Measurements from ENCODE around the gene RBM20. TPM values are rescaled to one million over a fixed set of nuclear protein-coding genes. Genes with fewer than 3 reads are reported as not detected.

The RBM20 gene
- polyA plus RNA-seq, 1 donor (not counting 4 experiments of a cell fraction or from before 2014, with no cell fraction given) = 0.01 TPM

- Histone ChIP-seq H3K9me3 (ENCODE audit: control insufficient read depth, low read depth, low read length) (no peaks in the 10 kb centered on the region), H3K79me2 (ENCODE audit: control insufficient read depth, insufficient read depth, low read length) (no peaks in the 10 kb centered on the region), H3K9ac (ENCODE audit: control insufficient read depth, extremely low read depth, insufficient read depth, low read length) (no peak overlapping the region), H3K27ac (ENCODE audit: control insufficient read depth, insufficient read depth, low read length) (no peak overlapping the region), H3K4me1 (ENCODE audit: control insufficient read depth, extremely low read depth, insufficient read depth, low read length) (peaks cover 7% of the 10 kb centered on the region), H2AFZ (ENCODE audit: control insufficient read depth, low read length) (no peak overlapping the region), H3K9me1 (ENCODE audit: control insufficient read depth, extremely low read depth, insufficient read depth, low read length) (no peaks in the 10 kb centered on the region), H3K36me3 (ENCODE audit: control insufficient read depth in 2 of 2, extremely low read depth in 1 of 2, insufficient read depth in 2 of 2, low read length in 2 of 2) (no peaks in the 10 kb centered on the region), H4K20me1 (ENCODE audit: control insufficient read depth, extremely low read depth, insufficient read depth, low read length) (no peaks in the 10 kb centered on the region), H3K4me3 (ENCODE audit: control insufficient read depth in 2 of 3, extremely low read depth in 1 of 3, insufficient read depth in 2 of 3, low read depth in 1 of 3, low read length in 3 of 3) (peak overlapping the region; percentile 37 to 64 (median 59)), H3K4me2 (ENCODE audit: control insufficient read depth, extremely low read depth, insufficient read depth, low read depth, low read length) (peak overlapping the region; percentile 84), H3K27me3 (ENCODE audit: control insufficient read depth, extremely low read depth, insufficient read depth, low read length) (peaks cover 34% of the 10 kb centered on the region)
- TF ChIP-seq EZH2 (IDR thresholded peaks at IDR 0.05; ENCODE audit: low read length) (no peak), CTCF (optimal IDR thresholded peaks at IDR 0.05 in 1 of 3, IDR thresholded peaks at IDR 0.05 in 1 of 3, conservative IDR thresholded peaks at IDR 0.05 in 1 of 3; ENCODE audit: extremely low read depth in 1 of 3, insufficient read depth in 2 of 3, low read length in 3 of 3) (no peak)
- dilution Hi-C loops (cut with MboI; ENCODE audit: extremely low pct_ligation_motif_present, low sequenced_read_pairs) = no loop called here
- FAIRE-seq (no peak), DNase-seq (ENCODE audit: low read depth, low spot score) (no peak)
Observed at GRCh38 chr10:110643035-110643652, 992 bp upstream of the RBM20 start.

- TF ChIP-seq CTCF (optimal IDR thresholded peaks at IDR 0.05 in 1 of 3, IDR thresholded peaks at IDR 0.05 in 1 of 3, conservative IDR thresholded peaks at IDR 0.05 in 1 of 3; ENCODE audit: extremely low read depth in 1 of 3, insufficient read depth in 2 of 3, low read length in 3 of 3) = no peak
- TF ChIP-seq EZH2 (IDR thresholded peaks at IDR 0.05; ENCODE audit: low read length) = peak; percentile 40
- H3K4me1 ChIP-seq (ENCODE audit: control insufficient read depth, extremely low read depth, insufficient read depth, low read length) = peaks cover 7% of the 10 kb centered on the region
- no peaks in the 10 kb centered on the region for H3K79me2 ChIP-seq (ENCODE audit: control insufficient read depth, insufficient read depth, low read length)
- dilution Hi-C loops (cut with MboI; ENCODE audit: extremely low pct_ligation_motif_present, low sequenced_read_pairs) = no loop called here
- DNase-seq (ENCODE audit: low read depth, low spot score) (no peak), FAIRE-seq (no peak)
- no peaks in the 10 kb centered on the region for H3K9me3 ChIP-seq (ENCODE audit: control insufficient read depth, low read depth, low read length)
- no peaks in the 10 kb centered on the region for H3K36me3 ChIP-seq (ENCODE audit: control insufficient read depth in 2 of 2, extremely low read depth in 1 of 2, insufficient read depth in 2 of 2, low read length in 2 of 2)
- H3K9me1 ChIP-seq (ENCODE audit: control insufficient read depth, extremely low read depth, insufficient read depth, low read length) = no peaks in the 10 kb centered on the region
- H3K27ac ChIP-seq (ENCODE audit: control insufficient read depth, insufficient read depth, low read length) = no peak overlapping the region
- H4K20me1 ChIP-seq (ENCODE audit: control insufficient read depth, extremely low read depth, insufficient read depth, low read length) = no peaks in the 10 kb centered on the region
- peaks cover 34% of the 10 kb centered on the region for H3K27me3 ChIP-seq (ENCODE audit: control insufficient read depth, extremely low read depth, insufficient read depth, low read length)
- no peak overlapping the region for H2AFZ ChIP-seq (ENCODE audit: control insufficient read depth, low read length)
- peak overlapping the region in 1 of 3 experiments; percentile 64 for H3K4me3 ChIP-seq (ENCODE audit: control insufficient read depth in 2 of 3, extremely low read depth in 1 of 3, insufficient read depth in 2 of 3, low read depth in 1 of 3, low read length in 3 of 3)
- H3K9ac ChIP-seq (ENCODE audit: control insufficient read depth, extremely low read depth, insufficient read depth, low read length) = no peak overlapping the region
- no peak overlapping the region for H3K4me2 ChIP-seq (ENCODE audit: control insufficient read depth, extremely low read depth, insufficient read depth, low read depth, low read length)
Observed at GRCh38 chr10:110644598-110645462, 694 bp downstream of the RBM20 start.

Measured in keratinocyte (primary cell).